Stomach (tissue), 9 donors: ENCODE results near the gene EIF5A2. TPM values are rescaled to one million over a fixed set of nuclear protein-coding genes. Genes with fewer than 3 reads are reported as not detected.

Experiments
- DNase-seq, 2 donors: peaks; one replicate each; pipeline versions ENCODE4 v3.0.0 to v3.0.0-alpha.2; 2013 to 2019
- H3K27ac ChIP-seq, 5 donors: fragments of 200-600 bp in 4 of 5; sonication (generic) in 4 of 5; one replicate each; pipeline ENCODE4 v1.5.1; 2013 to 2019; ENCODE audit warnings: mild to moderate bottlenecking in 1 of 5, moderate library complexity in 1 of 5
- H3K27me3 ChIP-seq, 3 donors: fragments of 200-600 bp; sonication (generic); one replicate each; pipeline ENCODE4 v1.5.1; 2017 to 2019; ENCODE audit warnings: mixed run types in 1 of 3
- H3K36me3 ChIP-seq, 4 donors: fragments of 200-600 bp; sonication (generic); 1 replicate in 3 of 4; 2 replicates in 1 of 4; pipeline ENCODE4 v1.5.1; 2016 to 2019
- H3K4me1 ChIP-seq, 4 donors: fragments of 200-600 bp; sonication (generic); one replicate each; pipeline ENCODE4 v1.5.1; 2016 to 2019
- H3K4me3 ChIP-seq, 4 donors: fragments of 200-600 bp; sonication (generic) in 3 of 4; one replicate each; pipeline ENCODE4 v1.5.1; 2016 to 2019; ENCODE audit warnings: mild to moderate bottlenecking in 1 of 4
- H3K9me3 ChIP-seq, 4 donors: fragments of 200-600 bp; sonication (generic); one replicate each; pipeline ENCODE4 v1.5.1; 2016 to 2019
- CTCF ChIP-seq, 7 experiments: fragments of 450-650 bp in 4 of 7; fragments of 200-600 bp in 3 of 7; sonication (generic) in 3 of 7; IDR thresholded peaks; one replicate each; pipeline ENCODE4 v1.5.1; 2016 to 2019; ENCODE audit warnings: antibody characterized with exemption in 7 of 7, control low read depth in 2 of 7, mild to moderate bottlenecking in 1 of 7
- EP300 ChIP-seq: sonication (generic); formaldehyde crosslinking; IDR thresholded peaks from one replicate; pipeline ENCODE4 v1.6.1; 2017; ENCODE audit warnings: antibody characterized with exemption
- POLR2A ChIP-seq, 4 donors: fragments of 450-650 bp; IDR thresholded peaks; one replicate each; pipeline ENCODE4 v1.6.1; 2016; ENCODE audit warnings: antibody characterized with exemption in 4 of 4, control low read depth in 2 of 4, mild to moderate bottlenecking in 1 of 4, moderate library complexity in 1 of 4
- POLR2AphosphoS5 ChIP-seq, 3 donors: sonication (generic); formaldehyde crosslinking; IDR thresholded peaks; one replicate each; pipeline ENCODE4 v1.6.1; 2016; ENCODE audit warnings: antibody characterized with exemption in 3 of 3
- WGBS, 5 donors: extraction: QIAGEN DNeasy Blood & Tissue Kit in 3 of 5; methylation state at CpG; one replicate each; pipeline versions ENCODE4 v1.1.5 to v1.1.7; 2013 to 2018; 5-methylcytosine and 5-hydroxymethylcytosine counted together
- intact Hi-C: fragments of 100-400 bp; cut with DNase I; formaldehyde crosslinking; loops from one replicate; pipeline ENCODE4 v1.15.1; 2023; ENCODE audit warnings: low total_unique reads
- polyA plus RNA-seq, 3 donors: library from polyadenylated mRNA; stranded (reverse); fragments of 200-250 nt; gene quantifications; one replicate each; pipeline ENCODE4 v1.2.3, GENCODE V29; 2013
- total RNA-seq, 5 donors: library from RNA; depleted of rRNA; stranded (reverse); fragments of >200 nt; gene quantifications; one replicate each; pipeline versions ENCODE4 v1.1.0 to v1.2.3, GENCODE V29; 2014 to 2016
- donor health status: healthy with polysubstance abuse.
- donor health status: Bipolar disorder and iron deficiency.
- donor health status: healthy.

The EIF5A2 gene
- total and polyA plus RNA-seq, 8 donors, result 1.5 to 27.2 (median 4.8) TPM

GRCh38 chr3:170876537-170876936 lies 31.9 kb downstream of the EIF5A2 start:
- intact Hi-C loops, result no loop called here
- Histone ChIP-seq H3K4me3 (no peak overlapping the region), H3K9me3 (no peaks in the 10 kb centered on the region), H3K4me1 (no peaks in the 10 kb centered on the region), H3K36me3 (no peaks in the 10 kb centered on the region), H3K27me3 (no peaks in the 10 kb centered on the region), H3K27ac (no peak overlapping the region)
- TF ChIP-seq CTCF (IDR thresholded peaks at IDR 0.05) (no peak), POLR2AphosphoS5 (IDR thresholded peaks at IDR 0.05) (no peak), EP300 (no peak)
- WGBS, 5 donors, result 37 to 59% (median 44%) methylated on average over 2 of the region's 2 CpGs
- peak in 1 of 2 donors; percentile 14 for DNase-seq

- 0 to 1% (median 0%) methylated on average over 51 to 59 of the region's 59 CpGs for WGBS, 5 donors
- Histone ChIP-seq H3K27ac (peak within 1 kb of the TSS; percentile 88 to 93 (median 90)), H3K36me3 (peaks cover 14 to 33% (median 31%) of the 10 kb centered on the region in 4 donors), H3K9me3 (no peaks in the 10 kb centered on the region), H3K4me1 (peaks cover 21 to 36% (median 33%) of the 10 kb centered on the region in 4 donors), H3K27me3 (no peaks in the 10 kb centered on the region), H3K4me3 (peak within 1 kb of the TSS; percentile 59 to 72 (median 63))
- peak; percentile 95 to 99 for DNase-seq
- intact Hi-C loops, result no loop called here
- TF ChIP-seq EP300 (no peak), CTCF (IDR thresholded peaks at IDR 0.05) (no peak), POLR2A (IDR thresholded peaks at IDR 0.05) (peak in 2 of 4 donors; percentile 48 to 71), POLR2AphosphoS5 (IDR thresholded peaks at IDR 0.05) (peak; percentile 93 to 100 (median 100))
Observed at GRCh38 chr3:170869645-170870593, 38.5 kb downstream of the EIF5A2 start, which contains the start of gene RPL22L1. Gene RPL22L1 (minus strand): TSS chr3:170870195. CDS start chr3:170870167, 28 bp downstream.

GRCh38 chr3:170869239-170869590 lies 39.2 kb downstream of the EIF5A2 start:
- WGBS, 5 donors, result 2 to 20% (median 11%) methylated on average over 2 of the region's 2 CpGs
- TF ChIP-seq CTCF (IDR thresholded peaks at IDR 0.05), result no peak
- TF ChIP-seq POLR2A (IDR thresholded peaks at IDR 0.05), result no peak
- no peak for TF ChIP-seq POLR2AphosphoS5 (IDR thresholded peaks at IDR 0.05)
- Histone ChIP-seq H3K4me1 (peaks cover 21 to 36% (median 33%) of the 10 kb centered on the region in 4 donors), H3K4me3 (peak overlapping the region; percentile 59 to 72 (median 63)), H3K27ac (peak overlapping the region in 4 of 5 donors; percentile 88 to 93 (median 91)), H3K27me3 (no peaks in the 10 kb centered on the region), H3K9me3 (no peaks in the 10 kb centered on the region), H3K36me3 (peaks cover 14 to 36% (median 32%) of the 10 kb centered on the region in 4 donors)
- intact Hi-C loops, result no loop called here
- peak in 1 of 2 donors; percentile 29 for DNase-seq

GRCh38 chr3:170868577-170869238 lies 39.7 kb downstream of the EIF5A2 start:
- Histone ChIP-seq H3K27me3 (no peaks in the 10 kb centered on the region), H3K27ac (peak overlapping the region in 4 of 5 donors; percentile 88 to 93 (median 91)), H3K4me3 (peak overlapping the region; percentile 59 to 72 (median 63)), H3K9me3 (no peaks in the 10 kb centered on the region), H3K36me3 (peaks cover 14 to 36% (median 32%) of the 10 kb centered on the region in 4 donors), H3K4me1 (peaks cover 21 to 36% (median 33%) of the 10 kb centered on the region in 4 donors)
- TF ChIP-seq POLR2AphosphoS5 (IDR thresholded peaks at IDR 0.05) (no peak), EP300 (no peak), CTCF (IDR thresholded peaks at IDR 0.05) (no peak), POLR2A (IDR thresholded peaks at IDR 0.05) (no peak)
- intact Hi-C loops, result no loop called here
- 66 to 78% (median 72%) methylated on average over 9 of the region's 9 CpGs for whole genome bisulfite sequencing, 5 donors
- no peak for DNase-seq
